ENCODE data around the gene PLCH1.
A peak's percentile ranks its signal among the peaks of the same experiment; 100 is the strongest.

DNA sequence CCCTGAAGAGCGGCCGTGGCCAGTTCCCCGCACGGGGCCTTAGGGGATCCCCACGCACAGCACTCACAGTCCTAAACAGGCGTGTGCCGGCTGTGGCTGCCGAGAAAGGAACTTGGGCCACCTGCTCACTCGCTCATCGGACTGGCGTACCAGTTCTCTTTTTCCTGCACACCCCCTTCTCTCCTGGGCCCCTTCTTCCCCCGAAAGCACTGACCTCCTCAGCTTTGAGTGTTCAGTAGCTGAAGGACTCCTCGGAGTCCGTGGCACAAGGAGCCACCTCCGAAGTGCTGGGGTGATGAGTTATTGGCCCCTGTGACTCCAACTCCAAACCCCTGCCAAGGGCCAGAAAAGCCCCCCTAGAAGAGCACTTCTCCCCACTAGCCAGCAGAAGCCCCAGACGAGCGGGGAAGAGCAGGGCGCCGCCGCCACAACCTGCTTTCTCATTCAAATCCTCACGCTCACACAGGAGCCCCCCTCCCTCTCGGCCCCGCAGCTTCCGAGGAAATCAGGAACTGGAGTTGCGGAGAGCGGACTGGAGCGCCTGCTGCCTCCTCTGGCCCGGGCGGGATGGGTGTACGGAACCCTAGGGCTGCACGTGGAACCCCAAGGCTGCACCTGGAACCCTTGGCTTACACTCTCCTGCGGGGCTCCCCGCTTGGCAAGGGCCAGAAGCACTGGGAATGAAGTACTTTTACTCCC is at the start of gene PLCH1:
- TF ChIP-seq, protein P1, sequence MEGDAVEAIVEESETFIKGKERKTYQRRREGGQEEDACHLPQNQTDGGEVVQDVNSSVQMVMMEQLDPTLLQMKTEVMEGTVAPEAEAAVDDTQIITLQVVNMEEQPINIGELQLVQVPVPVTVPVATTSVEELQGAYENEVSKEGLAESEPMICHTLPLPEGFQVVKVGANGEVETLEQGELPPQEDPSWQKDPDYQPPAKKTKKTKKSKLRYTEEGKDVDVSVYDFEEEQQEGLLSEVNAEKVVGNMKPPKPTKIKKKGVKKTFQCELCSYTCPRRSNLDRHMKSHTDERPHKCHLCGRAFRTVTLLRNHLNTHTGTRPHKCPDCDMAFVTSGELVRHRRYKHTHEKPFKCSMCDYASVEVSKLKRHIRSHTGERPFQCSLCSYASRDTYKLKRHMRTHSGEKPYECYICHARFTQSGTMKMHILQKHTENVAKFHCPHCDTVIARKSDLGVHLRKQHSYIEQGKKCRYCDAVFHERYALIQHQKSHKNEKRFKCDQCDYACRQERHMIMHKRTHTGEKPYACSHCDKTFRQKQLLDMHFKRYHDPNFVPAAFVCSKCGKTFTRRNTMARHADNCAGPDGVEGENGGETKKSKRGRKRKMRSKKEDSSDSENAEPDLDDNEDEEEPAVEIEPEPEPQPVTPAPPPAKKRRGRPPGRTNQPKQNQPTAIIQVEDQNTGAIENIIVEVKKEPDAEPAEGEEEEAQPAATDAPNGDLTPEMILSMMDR (IDR thresholded peaks at IDR 0.05) = no peak
- TF ChIP-seq EZH2phosphoT487 (IDR thresholded peaks at IDR 0.05) (no peak), EZH2 (IDR thresholded peaks at IDR 0.05) (peak; percentile 49)

All from neural progenitor cell (in vitro differentiated cells).